Measurements from ENCODE around the gene NARS2. TPM values are rescaled to one million over a fixed set of nuclear protein-coding genes. Genes with fewer than 3 reads are reported as not detected.

Gene NARS2
- total and polyA plus RNA-seq, 9 of the 15 experiments (the other 6 are each of a cell fraction or from before 2014, with no cell fraction given) = 26.8 to 48.0 (median 34.2) TPM

GRCh38 chr11:78620159-78620558, 45.5 kb upstream of the NARS2 start (continued):
- TF ChIP-seq ZNF318 (IDR thresholded peaks at IDR 0.05; ENCODE audit: borderline replicate concordance in 1 of 2, low read depth in 1 of 2) (no peak), ZKSCAN1 (IDR thresholded peaks at IDR 0.05; ENCODE audit: low read depth, low read length) (no peak)

GRCh38 chr11:78615724-78616123, 41.1 kb upstream of the NARS2 start:
- ChIA-PET POLR2A (no interaction called here), CTCF (ENCODE audit: low intra/inter-chr PET ratio) (no interaction called here)
- 0% methylated on average over 1 of the region's 1 CpG for WGBS (ENCODE audit: insufficient coverage, low coverage, missing lambda C conversion rate)
- no peaks in the 10 kb centered on the region; a peak in 1 of 5 replicates for H3K27me3 ChIP-seq (ENCODE audit: control insufficient read depth in 2 of 2, insufficient read depth in 2 of 2, low read length in 2 of 2)
- H3K4me1 ChIP-seq (replicated peaks in 1 of 2; ENCODE audit: control insufficient read depth in 2 of 2, insufficient read depth in 2 of 2, low read length in 2 of 2) = no peaks in the 10 kb centered on the region
- no peaks in the 10 kb centered on the region for H3K36me3 ChIP-seq (ENCODE audit: control insufficient read depth, insufficient read depth, low read length)
- no peak overlapping the region for H3K9ac ChIP-seq (ENCODE audit: insufficient read depth in 1 of 2, low read depth in 2 of 2, low read length in 2 of 2)
- in situ Hi-C loops (cut with MboI) (no loop called here), intact Hi-C loops (cut with micrococcal nuclease) (no loop called here)
- no peak for ATAC-seq
- BruUV-seq (replicated peaks) = no TSS peak
- no peak for DNase-seq (ENCODE audit: extremely low read depth in 1 of 4, low spot score in 3 of 4)
- no peaks in the 10 kb centered on the region for H3K9me1 ChIP-seq (ENCODE audit: control insufficient read depth, insufficient read depth, low read length)
- FAIRE-seq = no peak
- H4K20me1 ChIP-seq (replicated peaks; ENCODE audit: control insufficient read depth, insufficient read depth, low read length) = no peaks in the 10 kb centered on the region
- no peak overlapping the region for H3K4me2 ChIP-seq (ENCODE audit: insufficient read depth, low read length)
- H3K9me3 ChIP-seq (replicated peaks; ENCODE audit: control insufficient read depth, insufficient read depth, low read depth, low read length) = no peaks in the 10 kb centered on the region
- H3K27ac ChIP-seq (ENCODE audit: extremely low read depth, low read depth, low read length) = no peak overlapping the region
- no peak overlapping the region for H3K4me3 ChIP-seq
- H3K79me2 ChIP-seq (ENCODE audit: control insufficient read depth, insufficient read depth, low read length) = no peaks in the 10 kb centered on the region
- no peak overlapping the region for H2AFZ ChIP-seq (ENCODE audit: low read depth, low read length)
- TF ChIP-seq NBN (IDR thresholded peaks at IDR 0.05; ENCODE audit: low read depth) (no peak), CEBPB (tag; IDR thresholded peaks at IDR 0.05) (peak; percentile 71), CTCF (IDR thresholded peaks at IDR 0.05 in 2 of 3, conservative IDR thresholded peaks at IDR 0.05 in 1 of 3; ENCODE audit: insufficient read depth in 2 of 3, low read depth in 1 of 3, low read length in 3 of 3) (peak in 1 of 3 experiments; percentile 3; a peak in 1 of 6 replicates), FOSL1 (tag; conservative IDR thresholded peaks at IDR 0.05) (no peak), CHCHD3 (CRISPR knock-in tag; IDR thresholded peaks at IDR 0.05) (no peak)
- TF ChIP-seq, protein P1, sequence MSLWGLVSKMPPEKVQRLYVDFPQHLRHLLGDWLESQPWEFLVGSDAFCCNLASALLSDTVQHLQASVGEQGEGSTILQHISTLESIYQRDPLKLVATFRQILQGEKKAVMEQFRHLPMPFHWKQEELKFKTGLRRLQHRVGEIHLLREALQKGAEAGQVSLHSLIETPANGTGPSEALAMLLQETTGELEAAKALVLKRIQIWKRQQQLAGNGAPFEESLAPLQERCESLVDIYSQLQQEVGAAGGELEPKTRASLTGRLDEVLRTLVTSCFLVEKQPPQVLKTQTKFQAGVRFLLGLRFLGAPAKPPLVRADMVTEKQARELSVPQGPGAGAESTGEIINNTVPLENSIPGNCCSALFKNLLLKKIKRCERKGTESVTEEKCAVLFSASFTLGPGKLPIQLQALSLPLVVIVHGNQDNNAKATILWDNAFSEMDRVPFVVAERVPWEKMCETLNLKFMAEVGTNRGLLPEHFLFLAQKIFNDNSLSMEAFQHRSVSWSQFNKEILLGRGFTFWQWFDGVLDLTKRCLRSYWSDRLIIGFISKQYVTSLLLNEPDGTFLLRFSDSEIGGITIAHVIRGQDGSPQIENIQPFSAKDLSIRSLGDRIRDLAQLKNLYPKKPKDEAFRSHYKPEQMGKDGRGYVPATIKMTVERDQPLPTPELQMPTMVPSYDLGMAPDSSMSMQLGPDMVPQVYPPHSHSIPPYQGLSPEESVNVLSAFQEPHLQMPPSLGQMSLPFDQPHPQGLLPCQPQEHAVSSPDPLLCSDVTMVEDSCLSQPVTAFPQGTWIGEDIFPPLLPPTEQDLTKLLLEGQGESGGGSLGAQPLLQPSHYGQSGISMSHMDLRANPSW (CRISPR knock-in tag; IDR thresholded peaks at IDR 0.05) = no peak

All from K562 (cell line).